Ascending aorta (tissue), 2 donors: Measurements from ENCODE around the gene MYL3. TPM values are rescaled to one million over a fixed set of nuclear protein-coding genes. Genes with fewer than 3 reads are reported as not detected.
A peak's percentile ranks its signal among the peaks of the same experiment; 100 is the strongest.

Experiments used
- DNase-seq, 2 donors: peaks; one replicate each; pipeline ENCODE4 v3.0.0-alpha.2; 2019; ENCODE audit warnings: low spot score in 2 of 2
- H3K27ac ChIP-seq, 2 donors: fragments of 200-600 bp; sonication (generic); one replicate each; pipeline ENCODE4 v1.5.1; 2016 to 2017; ENCODE audit warnings: mild to moderate bottlenecking in 1 of 2
- H3K27me3 ChIP-seq: fragments of 200-600 bp; sonication (generic); one replicate; pipeline ENCODE4 v1.5.1; 2017
- H3K36me3 ChIP-seq, 2 donors: fragments of 200-600 bp; sonication (generic); one replicate each; pipeline ENCODE4 v1.5.1; 2016
- H3K4me1 ChIP-seq, 2 donors: fragments of 200-600 bp; sonication (generic); one replicate each; pipeline ENCODE4 v1.5.1; 2016 to 2017; ENCODE audit warnings: mild to moderate bottlenecking in 1 of 2
- H3K4me3 ChIP-seq, 2 donors: fragments of 200-600 bp; sonication (generic); one replicate each; pipeline ENCODE4 v1.5.1; 2016 to 2017; ENCODE audit warnings: mild to moderate bottlenecking in 1 of 2
- H3K9me3 ChIP-seq, 2 donors: fragments of 200-600 bp; sonication (generic); one replicate each; pipeline ENCODE4 v1.5.1; 2016
- CTCF ChIP-seq, 3 experiments: fragments of 200-600 bp in 2 of 3; fragments of 450-650 bp in 1 of 3; sonication (generic) in 2 of 3; IDR thresholded peaks; one replicate each; pipeline ENCODE4 v1.5.1; 2016 to 2019; ENCODE audit warnings: antibody characterized with exemption in 3 of 3, mild to moderate bottlenecking in 1 of 3, moderate library complexity in 1 of 3
- intact Hi-C: fragments of 100-400 bp; cut with DNase I; formaldehyde crosslinking; loops from one replicate; pipeline ENCODE4 v1.15.1; 2023
- total RNA-seq: library from RNA; depleted of rRNA; stranded (reverse); fragments of >200 nt; gene quantifications from one replicate; pipeline ENCODE4 v1.1.0, GENCODE V29; 2016

MYL3 gene
- total RNA-seq, 1 donor from 2014 or later: 3.6 TPM

DNA sequence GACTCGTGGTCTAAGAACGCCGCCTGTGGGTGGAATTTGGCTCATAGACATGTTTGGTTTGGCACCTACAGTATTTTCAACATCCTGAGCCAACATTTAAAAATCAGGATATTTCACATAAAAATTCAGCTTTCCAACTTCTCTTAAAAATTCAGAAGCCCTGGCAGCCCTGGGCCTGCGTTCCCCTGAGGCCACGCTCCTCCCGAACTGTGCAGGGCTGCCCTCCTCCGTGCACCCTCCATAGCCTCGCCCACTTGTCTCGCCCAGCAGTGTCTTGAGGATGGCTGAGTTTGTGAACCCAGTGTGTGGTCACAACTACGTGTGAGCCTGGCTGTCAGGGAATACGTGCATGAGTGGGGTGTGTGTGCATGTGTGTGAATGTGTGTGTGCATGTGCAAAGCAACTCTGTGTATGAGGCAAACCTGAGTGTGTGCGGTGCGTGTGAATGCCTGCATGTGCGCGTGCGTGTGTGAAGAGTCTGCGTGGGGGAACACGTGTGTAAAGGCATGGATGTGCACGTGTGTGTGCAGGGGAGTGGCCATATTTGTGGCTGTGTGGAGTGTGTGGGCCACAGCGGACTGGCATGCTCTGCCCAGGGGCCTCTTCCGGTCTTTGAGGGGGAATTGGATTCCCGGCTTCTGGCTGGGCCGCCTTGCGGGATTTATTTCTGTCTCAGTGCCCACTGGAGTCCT is 45.2 kb upstream of the MYL3 start:
- no peaks in the 10 kb centered on the region for H3K36me3 ChIP-seq
- peak overlapping the region in 1 of 2 donors; percentile 19 for H3K4me3 ChIP-seq
- peaks cover 14 to 21% of the 10 kb centered on the region in 2 donors for H3K4me1 ChIP-seq
- peak in 2 of 3 experiments; percentile 29 to 34 for TF ChIP-seq CTCF (IDR thresholded peaks at IDR 0.05)
- peak in 1 of 2 donors; percentile 69 for DNase-seq
- no peaks in the 10 kb centered on the region for H3K27me3 ChIP-seq
- intact Hi-C loops: loop anchor here (1.0 to 2.0 kb wide), 2 partner anchors 26 to 41 kb away; no protein-coding TSS in a partner anchor
- H3K27ac ChIP-seq: peak overlapping the region in 1 of 2 donors; percentile 3
- no peaks in the 10 kb centered on the region for H3K9me3 ChIP-seq

DNA sequence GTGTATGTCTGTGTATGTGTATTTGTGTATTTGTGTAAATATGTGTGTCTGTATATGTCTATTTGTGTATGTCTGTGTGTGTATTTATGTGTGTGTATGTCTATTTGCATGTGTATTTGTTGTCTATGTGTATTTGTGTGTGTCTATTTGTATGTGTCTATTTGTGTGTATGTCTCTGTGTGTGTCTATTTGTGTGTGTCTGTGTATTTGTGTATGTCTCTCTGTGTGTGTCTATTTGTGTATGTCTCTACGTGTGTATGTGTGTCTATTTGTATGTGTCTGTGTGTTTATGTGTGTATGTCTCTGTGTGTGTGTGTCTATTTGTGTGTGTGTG is 44.7 kb upstream of the MYL3 start:
- Histone ChIP-seq H3K4me3 (no peak overlapping the region), H3K9me3 (no peaks in the 10 kb centered on the region), H3K27ac (peak overlapping the region in 1 of 2 donors; percentile 3), H3K27me3 (no peaks in the 10 kb centered on the region), H3K4me1 (peaks cover 14 to 21% of the 10 kb centered on the region in 2 donors), H3K36me3 (no peaks in the 10 kb centered on the region)
- intact Hi-C loops: loop anchor here (1.0 to 2.0 kb wide), 2 partner anchors 27 to 41 kb away; no protein-coding TSS in a partner anchor
- no peak for TF ChIP-seq CTCF (IDR thresholded peaks at IDR 0.05)
- no peak for DNase-seq

- peaks cover 14 to 21% of the 10 kb centered on the region in 2 donors for H3K4me1 ChIP-seq
- intact Hi-C loops: no loop called here
- no peaks in the 10 kb centered on the region for H3K36me3 ChIP-seq
- peak in 1 of 2 donors; percentile 51 for DNase-seq
- no peaks in the 10 kb centered on the region for H3K27me3 ChIP-seq
- no peak overlapping the region for H3K27ac ChIP-seq
- TF ChIP-seq CTCF (IDR thresholded peaks at IDR 0.05): no peak
- H3K9me3 ChIP-seq: no peaks in the 10 kb centered on the region
- H3K4me3 ChIP-seq: no peak overlapping the region
These were observed 44.0 kb upstream of the MYL3 start for GRCh38 chr3:46907271-46907670.

DNA sequence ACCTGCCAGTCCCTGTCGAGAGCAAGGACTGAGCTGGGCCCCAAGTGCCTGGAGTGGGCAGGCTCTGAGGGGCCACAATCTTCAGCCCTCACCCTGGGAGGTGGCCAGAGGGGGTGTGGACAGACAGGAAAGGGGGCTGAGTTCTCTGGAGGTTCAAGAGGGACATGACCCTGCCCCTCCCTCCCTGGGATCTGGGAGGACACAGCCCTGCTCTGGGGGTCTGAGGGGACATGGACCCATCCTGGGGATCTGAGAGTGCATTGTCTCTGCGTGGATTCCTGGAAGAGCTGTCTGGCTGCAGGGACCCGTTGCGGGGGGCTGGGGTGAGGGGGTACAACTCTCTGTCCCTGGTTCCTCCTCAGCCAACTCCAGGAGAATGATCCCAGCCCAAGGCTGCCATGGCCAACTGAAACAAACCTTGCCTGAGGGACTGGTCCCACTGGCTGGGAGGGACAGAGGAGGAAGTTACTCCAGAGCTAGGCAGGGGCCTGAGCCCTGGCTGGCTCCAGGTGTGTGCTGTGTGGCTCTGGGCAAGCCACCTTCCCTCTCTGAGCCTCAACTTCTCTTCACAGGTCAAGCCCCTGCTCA is 43.3 kb upstream of the MYL3 start:
- H3K27me3 ChIP-seq: no peaks in the 10 kb centered on the region
- no peaks in the 10 kb centered on the region for H3K36me3 ChIP-seq
- intact Hi-C loops: no loop called here
- TF ChIP-seq CTCF (IDR thresholded peaks at IDR 0.05): no peak
- H3K27ac ChIP-seq: no peak overlapping the region
- peaks cover 14 to 21% of the 10 kb centered on the region in 2 donors for H3K4me1 ChIP-seq
- no peaks in the 10 kb centered on the region for H3K9me3 ChIP-seq
- peak in 1 of 2 donors; percentile 61 for DNase-seq
- H3K4me3 ChIP-seq: no peak overlapping the region

DNA sequence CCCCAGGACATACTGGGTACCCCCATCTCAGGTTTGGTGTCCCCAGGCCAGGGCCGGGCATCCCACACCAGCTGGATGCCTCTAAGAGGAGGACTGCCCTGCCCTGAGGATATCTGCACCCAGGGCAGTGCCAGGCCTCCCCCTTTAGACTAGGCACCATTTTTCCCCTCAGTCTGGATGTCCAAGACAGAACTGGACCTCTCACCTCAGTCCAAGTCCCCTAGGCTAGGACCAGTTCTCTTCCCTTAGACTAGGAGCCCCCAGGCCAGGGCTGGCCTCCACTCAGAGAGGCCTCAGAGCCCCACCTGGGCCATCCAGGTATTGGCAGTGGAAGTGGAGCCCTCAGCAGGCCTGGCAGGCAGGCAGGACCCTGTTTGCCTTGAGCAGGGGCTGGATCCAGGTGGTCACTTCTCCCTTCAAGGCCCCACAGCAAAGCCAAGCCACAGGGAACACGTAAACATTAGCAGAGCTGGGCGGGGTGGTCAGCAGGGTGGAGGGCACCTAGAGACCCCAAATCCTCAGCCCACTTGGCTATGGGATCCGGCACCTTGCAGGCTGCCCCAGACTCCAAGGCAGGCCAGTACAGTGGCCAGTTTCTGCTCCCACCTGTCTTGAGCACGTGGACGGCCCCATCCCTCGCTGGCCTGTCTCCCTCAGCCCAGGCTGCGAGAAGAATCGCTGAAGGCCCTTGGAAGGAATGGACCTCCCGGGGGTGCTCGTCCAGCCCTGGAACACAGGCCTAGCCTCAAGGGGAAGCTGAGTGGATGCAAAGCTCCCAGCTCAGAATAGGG is 42.6 kb upstream of the MYL3 start:
- intact Hi-C loops: no loop called here
- H3K4me1 ChIP-seq: peaks cover 14 to 21% of the 10 kb centered on the region in 2 donors
- H3K9me3 ChIP-seq: no peaks in the 10 kb centered on the region
- peak in 1 of 2 donors; percentile 56 for DNase-seq
- H3K27ac ChIP-seq: no peak overlapping the region
- no peak for TF ChIP-seq CTCF (IDR thresholded peaks at IDR 0.05)
- no peak overlapping the region for H3K4me3 ChIP-seq
- H3K27me3 ChIP-seq: no peaks in the 10 kb centered on the region
- no peaks in the 10 kb centered on the region for H3K36me3 ChIP-seq
